Pancreas (tissue), 10 donors: ENCODE measurements around the gene PDE10A. TPM values are rescaled to one million over a fixed set of nuclear protein-coding genes. Genes with fewer than 3 reads are reported as not detected.

Experiments used
- ATAC-seq, 4 donors: fragments of 200-7000 bp; cut with Tn5 transposase; one replicate each; pipeline versions ENCODE4 v1.8.0 to v1.9.1; 2020; ENCODE audit warnings: mild to moderate bottlenecking in 4 of 4, moderate library complexity in 4 of 4
- DNase-seq, 6 donors: peaks; one replicate each; pipeline ENCODE4 v3.0.0-alpha.2; 2020
- FAIRE-seq: peaks from 2 replicates; lab custom pipeline; 2012; peaks lifted over from hg19 to GRCh38; lab: Jason Lieb, UNC
- H3K27ac ChIP-seq, 4 donors: fragments of 200-600 bp; sonication (generic); 1 replicate in 3 of 4; 2 replicates in 1 of 4; pipeline versions ENCODE4 v1.5.0 to v1.8.0; 2020
- H3K27me3 ChIP-seq, 4 donors: fragments of 200-600 bp; one replicate each; pipeline ENCODE4 v1.8.0; 2021
- H3K36me3 ChIP-seq, 3 donors: fragments of 200-600 bp; sonication (generic) in 1 of 3; one replicate each; pipeline versions ENCODE4 v1.5.0 to v1.8.0; 2020 to 2021
- H3K4me1 ChIP-seq, 3 donors: fragments of 200-600 bp; one replicate each; pipeline ENCODE4 v1.8.0; 2021
- H3K4me3 ChIP-seq, 4 donors: fragments of 200-600 bp; sonication (generic) in 2 of 4; one replicate each; pipeline versions ENCODE4 v1.5.0 to v1.8.0; 2020 to 2021
- H3K9me3 ChIP-seq, 4 donors: fragments of 200-600 bp; one replicate each; pipeline ENCODE4 v1.8.0; 2021
- WGBS, 2 donors: extraction: QIAGEN DNeasy Blood & Tissue Kit; methylation state at CpG; one replicate each; pipeline ENCODE4 v1.1.7; 2013; 5-methylcytosine and 5-hydroxymethylcytosine counted together
- intact Hi-C, 3 donors: fragments of 100-400 bp; cut with DNase I; formaldehyde crosslinking; loops; one replicate each; pipeline versions ENCODE4 v1.11.1 to v1.14.2; 2022
- polyA plus RNA-seq, 2 donors: library from polyadenylated mRNA; stranded (reverse); fragments of 200-250 nt; gene quantifications; one replicate each; pipeline ENCODE4 v1.2.3, GENCODE V29; 2013
- total RNA-seq, 6 donors: library from RNA; stranded (reverse); fragmentation: NEBNext Ultra II Directional in 4 of 6; extraction: Animal tissue kit (Norgen Biotek cat#: 25700) in 4 of 6; gene quantifications; one replicate each; pipeline versions ENCODE4 v1.2.1 to v1.2.4, GENCODE V29; 2021 to 2023
- TF ChIP-seq, protein P1 (sequence below), 4 donors: fragments of 200-600 bp; sonication (generic) in 3 of 4; IDR thresholded peaks; one replicate each; pipeline versions ENCODE4 v1.5.0 to v1.8.0; 2021; ENCODE audit warnings: antibody characterized with exemption in 4 of 4
- donor health status: healthy with polysubstance abuse.
- donor health status: DM: no; HTN: no; CAD: no; lungs with moderate emphysema.
- donor health status: DM: no; HTN: no; CAD: no.
- donor health status: control.
- donor health status: control.
- donor health status: Bipolar disorder and iron deficiency.
- donor health status: DM: yes; HTN: yes; CAD: no.
- donor health status: DM: no; HTN: no; CAD: no.
- donor health status: DM: no; HTN: no; CAD: no.
- donor health status: DM: yes; HTN: yes; CAD: no.

Gene PDE10A
- total and polyA plus RNA-seq, 8 donors, result 0.83 to 5.7 (median 2.7) TPM

DNA sequence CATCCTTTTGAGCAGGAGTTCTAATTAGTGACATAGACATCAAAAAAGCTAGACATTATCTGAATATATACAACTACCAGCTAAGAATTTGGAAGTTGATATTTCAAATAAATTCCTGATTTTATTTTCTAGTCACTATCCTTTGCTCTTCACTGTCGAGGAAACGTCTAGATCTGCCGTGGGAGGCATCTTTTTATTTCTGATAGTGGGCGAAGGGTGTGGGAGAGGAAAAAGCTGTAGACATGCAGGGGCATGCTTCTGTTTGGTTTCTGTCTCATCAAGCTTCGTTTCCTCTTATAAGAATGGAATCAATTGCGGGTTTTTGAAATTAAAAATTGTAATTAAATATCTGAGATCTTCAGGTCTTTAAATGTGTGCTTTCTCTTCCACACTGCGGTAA, 337.4 kb downstream of the PDE10A start:
- no peaks in the 10 kb centered on the region for H3K9me3 ChIP-seq
- ATAC-seq, result no peak
- H3K4me1 ChIP-seq, result no peaks in the 10 kb centered on the region
- intact Hi-C loops, result no loop called here
- no peaks in the 10 kb centered on the region for H3K36me3 ChIP-seq
- 57 to 72% methylated on average over 7 of the region's 7 CpGs for WGBS, 2 donors
- no peak for FAIRE-seq
- TF ChIP-seq, protein P1, sequence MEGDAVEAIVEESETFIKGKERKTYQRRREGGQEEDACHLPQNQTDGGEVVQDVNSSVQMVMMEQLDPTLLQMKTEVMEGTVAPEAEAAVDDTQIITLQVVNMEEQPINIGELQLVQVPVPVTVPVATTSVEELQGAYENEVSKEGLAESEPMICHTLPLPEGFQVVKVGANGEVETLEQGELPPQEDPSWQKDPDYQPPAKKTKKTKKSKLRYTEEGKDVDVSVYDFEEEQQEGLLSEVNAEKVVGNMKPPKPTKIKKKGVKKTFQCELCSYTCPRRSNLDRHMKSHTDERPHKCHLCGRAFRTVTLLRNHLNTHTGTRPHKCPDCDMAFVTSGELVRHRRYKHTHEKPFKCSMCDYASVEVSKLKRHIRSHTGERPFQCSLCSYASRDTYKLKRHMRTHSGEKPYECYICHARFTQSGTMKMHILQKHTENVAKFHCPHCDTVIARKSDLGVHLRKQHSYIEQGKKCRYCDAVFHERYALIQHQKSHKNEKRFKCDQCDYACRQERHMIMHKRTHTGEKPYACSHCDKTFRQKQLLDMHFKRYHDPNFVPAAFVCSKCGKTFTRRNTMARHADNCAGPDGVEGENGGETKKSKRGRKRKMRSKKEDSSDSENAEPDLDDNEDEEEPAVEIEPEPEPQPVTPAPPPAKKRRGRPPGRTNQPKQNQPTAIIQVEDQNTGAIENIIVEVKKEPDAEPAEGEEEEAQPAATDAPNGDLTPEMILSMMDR (IDR thresholded peaks at IDR 0.05), result no peak
- H3K27ac ChIP-seq, result no peak overlapping the region
- no peak for DNase-seq
- peaks cover 0 to 2% (median 0%) of the 10 kb centered on the region in 4 donors for H3K27me3 ChIP-seq
- no peak overlapping the region for H3K4me3 ChIP-seq

DNA sequence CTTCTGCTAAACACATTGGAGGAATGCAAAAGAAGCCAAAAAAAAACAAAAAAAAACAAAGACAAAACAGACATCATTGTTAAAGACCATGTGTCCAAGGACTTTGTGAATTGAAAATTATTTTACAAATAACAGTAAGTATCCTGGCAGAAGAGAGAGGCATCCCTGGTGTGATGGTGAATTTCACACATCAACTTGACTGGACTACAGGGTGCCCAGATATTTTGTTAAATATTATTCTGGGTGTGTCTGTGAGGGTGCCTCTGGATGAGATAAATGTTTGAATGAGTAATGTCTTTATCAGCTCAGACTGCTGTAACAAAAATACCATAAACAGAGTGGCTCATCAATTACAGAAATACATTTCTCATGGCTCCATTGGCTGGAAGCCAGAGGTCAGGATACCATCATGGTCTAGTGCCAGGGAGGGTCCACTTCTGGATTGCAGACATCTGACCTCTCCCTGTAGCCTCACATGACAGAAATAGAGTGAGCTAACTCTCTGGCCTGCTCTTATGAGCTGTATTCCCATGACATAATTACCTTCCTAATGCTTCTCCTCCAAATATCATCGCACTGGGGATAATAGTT, 341.4 kb downstream of the PDE10A start:
- no peak for ATAC-seq
- Histone ChIP-seq H3K27me3 (no peaks in the 10 kb centered on the region), H3K4me1 (no peaks in the 10 kb centered on the region), H3K36me3 (no peaks in the 10 kb centered on the region), H3K4me3 (no peak overlapping the region), H3K27ac (no peak overlapping the region), H3K9me3 (no peaks in the 10 kb centered on the region)
- 60 to 63% methylated on average over 1 of the region's 1 CpG for WGBS, 2 donors
- intact Hi-C loops, result no loop called here
- TF ChIP-seq, protein P1 (IDR thresholded peaks at IDR 0.05), result no peak
- no peak for DNase-seq
- FAIRE-seq, result no peak

DNA sequence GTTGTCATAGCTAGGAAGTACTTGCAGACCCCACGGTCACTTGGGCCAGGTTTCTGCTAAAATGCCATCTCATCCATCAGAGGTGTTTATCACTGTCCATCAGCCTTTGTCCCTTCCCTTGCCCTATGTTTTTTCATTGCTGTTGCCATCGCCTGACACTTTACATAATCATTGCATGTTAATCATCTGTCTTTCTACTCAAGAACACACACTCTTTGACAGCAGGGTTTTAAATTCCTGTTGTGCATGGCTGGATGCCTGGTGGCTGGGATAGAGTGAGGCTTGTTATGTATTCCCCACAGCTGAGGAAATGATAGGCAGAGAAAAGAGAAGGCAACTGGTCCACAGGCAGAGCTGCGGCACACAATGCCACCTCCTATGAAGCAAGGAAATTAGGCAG, 341.9 kb downstream of the PDE10A start:
- H3K4me1 ChIP-seq, result no peaks in the 10 kb centered on the region
- intact Hi-C loops, result no loop called here
- DNase-seq (no peak), ATAC-seq (no peak), FAIRE-seq (no peak)
- 44 to 54% methylated on average over 3 of the region's 3 CpGs for WGBS, 2 donors
- no peaks in the 10 kb centered on the region for H3K27me3 ChIP-seq
- H3K27ac ChIP-seq, result no peak overlapping the region
- H3K9me3 ChIP-seq, result no peaks in the 10 kb centered on the region
- no peak overlapping the region for H3K4me3 ChIP-seq
- H3K36me3 ChIP-seq, result no peaks in the 10 kb centered on the region
- TF ChIP-seq, protein P1 (IDR thresholded peaks at IDR 0.05), result no peak

DNA sequence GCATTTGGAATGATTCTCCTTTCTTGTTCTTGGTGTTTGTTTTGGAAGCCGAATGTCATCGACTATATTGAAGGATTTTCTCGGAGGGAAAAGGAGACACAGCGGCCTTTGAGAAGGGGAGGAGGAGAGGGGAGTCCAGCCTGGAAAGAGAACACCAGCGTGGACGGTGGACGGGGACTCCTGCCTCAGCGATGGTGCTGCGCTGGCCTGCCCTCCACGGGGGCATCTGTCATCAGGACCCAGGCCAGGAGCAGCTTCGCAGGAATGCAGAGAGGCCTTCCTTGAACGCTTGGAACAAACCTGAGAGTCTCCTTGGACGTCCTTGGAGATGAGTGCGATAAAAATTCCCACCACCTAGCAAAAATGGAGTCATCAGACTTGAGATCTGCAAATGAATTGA, 345.3 kb downstream of the PDE10A start:
- 59 to 78% methylated on average over 14 of the region's 14 CpGs for WGBS, 2 donors
- ATAC-seq (no peak), DNase-seq (no peak), FAIRE-seq (no peak)
- H3K4me1 ChIP-seq, result no peaks in the 10 kb centered on the region
- H3K4me3 ChIP-seq, result no peak overlapping the region
- no peaks in the 10 kb centered on the region for H3K9me3 ChIP-seq
- H3K27ac ChIP-seq, result no peak overlapping the region
- TF ChIP-seq, protein P1 (IDR thresholded peaks at IDR 0.05), result no peak
- intact Hi-C loops, result no loop called here
- H3K36me3 ChIP-seq, result no peaks in the 10 kb centered on the region
- no peaks in the 10 kb centered on the region for H3K27me3 ChIP-seq

DNA sequence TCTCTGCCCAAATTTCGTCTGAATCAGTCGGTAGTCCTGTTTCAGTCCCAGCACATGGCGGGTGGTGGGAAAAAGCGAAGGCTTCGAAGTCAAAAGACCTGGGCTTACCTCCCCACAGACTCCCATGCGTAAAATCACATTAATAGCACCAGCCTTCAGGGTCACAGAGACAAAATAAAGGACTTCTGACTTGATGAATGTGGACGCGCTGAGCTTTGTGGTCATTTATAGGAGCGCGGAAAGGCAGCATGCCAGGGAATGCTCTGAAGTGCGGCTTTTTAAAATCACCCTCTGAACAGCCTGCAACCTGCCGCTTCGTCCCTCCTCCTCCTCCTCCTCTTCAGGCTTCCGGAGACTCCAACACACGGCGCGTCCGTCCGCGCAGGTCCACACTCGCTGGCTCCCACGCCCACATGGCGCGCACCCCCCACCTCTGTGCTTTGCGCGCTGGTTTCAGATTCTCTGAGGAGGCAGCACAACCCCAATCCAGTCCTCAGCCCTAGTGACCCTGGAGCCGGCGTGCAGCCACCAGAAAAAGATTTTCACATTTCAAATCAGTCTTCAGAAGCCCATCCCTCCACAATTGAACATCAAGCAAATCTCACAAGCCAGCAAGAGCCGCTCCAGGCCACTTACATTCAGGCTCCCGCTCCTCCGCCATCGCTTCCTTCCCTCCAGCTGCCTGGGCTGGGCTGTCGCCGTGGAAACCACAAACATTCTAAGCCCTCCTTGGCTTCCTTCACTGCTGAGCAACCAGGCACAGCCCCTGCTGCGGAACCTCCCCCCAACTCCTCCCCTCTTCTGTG, 353.9 kb downstream of the PDE10A start, which contains the start of gene C6orf118:
Gene C6orf118, minus strand, starts transcription at position 680 of the 806 bp plus-strand sequence. Its CDS starts 19 bp downstream, at position 661.
- ATAC-seq (peak in 3 of 4 donors; percentile 83 to 86 (median 85)), FAIRE-seq (no peak), DNase-seq (peak in 2 of 6 donors; percentile 4 to 30)
- Histone ChIP-seq H3K4me3 (peak within 1 kb of the TSS in 2 of 4 donors; percentile 11 to 36), H3K4me1 (no peaks in the 10 kb centered on the region), H3K9me3 (no peaks in the 10 kb centered on the region), H3K36me3 (no peaks in the 10 kb centered on the region), H3K27me3 (no peaks in the 10 kb centered on the region), H3K27ac (no peak within 1 kb of the TSS)
- WGBS, 2 donors, result 5 to 6% methylated on average over 35 of the region's 35 CpGs
- intact Hi-C loops, result no loop called here
- TF ChIP-seq, protein P1 (IDR thresholded peaks at IDR 0.05), result no peak
